Endothelial cell (in vitro differentiated cells): Measurements from ENCODE around the gene PCARE. TPM values are rescaled to one million over a fixed set of nuclear protein-coding genes. Genes with fewer than 3 reads are reported as not detected.

ENCODE experiments used
- DNase-seq: peaks from one replicate; pipeline ENCODE4 v3.0.0; 2021; ENCODE audit warnings: low spot score
- H3K27ac Mint-ChIP-seq: one replicate; pipeline ENCODE4 v1.8.0; 2021; ENCODE audit warnings: mixed read lengths, inconsistent platforms; ENCODE audit not compliant: unreplicated experiment
- H3K27me3 Mint-ChIP-seq: one replicate; pipeline ENCODE4 v1.8.0; 2021; ENCODE audit warnings: mild to moderate bottlenecking, moderate library complexity, mixed read lengths, inconsistent platforms; ENCODE audit not compliant: unreplicated experiment
- H3K36me3 Mint-ChIP-seq: one replicate; pipeline ENCODE4 v1.8.0; 2021; ENCODE audit warnings: mild to moderate bottlenecking, low read depth, mixed read lengths, inconsistent platforms; ENCODE audit not compliant: unreplicated experiment
- H3K4me1 Mint-ChIP-seq: one replicate; pipeline ENCODE4 v1.8.0; 2021; ENCODE audit warnings: mild to moderate bottlenecking, mixed read lengths, inconsistent platforms; ENCODE audit not compliant: unreplicated experiment
- H3K4me3 Mint-ChIP-seq: one replicate; pipeline ENCODE4 v1.8.0; 2021; ENCODE audit warnings: mild to moderate bottlenecking, mixed read lengths, inconsistent platforms; ENCODE audit not compliant: unreplicated experiment
- H3K9me3 Mint-ChIP-seq: one replicate; pipeline ENCODE4 v1.8.0; 2021; ENCODE audit warnings: mixed read lengths, inconsistent platforms; ENCODE audit not compliant: unreplicated experiment
- total RNA-seq: library from RNA; stranded (reverse); fragmentation: NEBNext Ultra II Directional; extraction: Animal tissue kit (Norgen Biotek cat#: 25700); gene quantifications from one replicate; pipeline ENCODE4 v1.2.1, GENCODE V29; 2021; ENCODE audit not compliant: unreplicated experiment
- TF ChIP-seq, protein P1 (sequence below): fragments of 200-600 bp; sonication (generic); IDR thresholded peaks from one replicate; pipeline ENCODE4 v1.5.0; 2021; ENCODE audit warnings: antibody characterized with exemption; ENCODE audit not compliant: unreplicated experiment

Gene PCARE
- total RNA-seq, 1 donor from 2014 or later: not detected

DNA sequence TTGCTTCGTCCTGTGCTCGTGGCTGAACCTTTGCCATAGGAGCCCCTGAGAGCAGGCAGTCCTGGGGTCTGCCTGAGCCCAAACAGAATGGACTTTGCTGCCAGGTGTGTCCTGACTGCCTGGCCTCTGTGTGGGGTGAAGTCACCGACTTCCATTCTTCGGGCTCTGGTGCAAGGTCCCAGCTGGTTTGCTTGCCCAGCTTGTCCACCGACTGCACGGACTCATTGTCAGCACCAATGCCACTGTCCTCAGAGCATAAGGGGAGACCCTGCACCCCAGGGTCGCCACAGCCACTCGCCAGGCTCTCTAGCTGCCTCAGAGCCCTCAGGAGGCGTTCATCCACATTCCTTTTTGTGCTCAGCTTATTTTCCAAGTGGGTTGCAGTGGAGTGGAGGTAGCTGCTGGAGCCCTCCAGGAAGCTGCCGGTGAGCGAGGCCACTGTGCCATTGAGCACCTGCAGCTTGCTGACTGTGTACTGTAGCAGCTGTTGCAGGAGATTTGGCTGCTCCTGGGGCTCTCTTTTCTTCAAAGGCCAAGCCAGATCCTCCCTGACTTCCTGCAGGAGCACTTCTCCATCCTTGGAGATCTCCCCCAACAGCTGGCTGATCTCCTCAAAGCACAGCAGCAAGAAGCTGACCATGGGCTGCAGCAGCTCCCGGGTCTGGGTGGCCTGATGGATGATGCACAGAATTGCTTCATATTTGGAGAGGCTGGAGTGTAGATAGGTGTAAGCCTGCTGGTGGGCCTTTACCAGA, 1.2 kb downstream of the PCARE start:
- Mint-ChIP-seq H3K4me1 (no peaks in the 10 kb centered on the region), H3K4me3 (no peak overlapping the region), H3K27ac (no peak overlapping the region), H3K9me3 (no peaks in the 10 kb centered on the region), H3K36me3 (no peaks in the 10 kb centered on the region), H3K27me3 (peaks cover 4% of the 10 kb centered on the region)
- TF ChIP-seq, protein P1, sequence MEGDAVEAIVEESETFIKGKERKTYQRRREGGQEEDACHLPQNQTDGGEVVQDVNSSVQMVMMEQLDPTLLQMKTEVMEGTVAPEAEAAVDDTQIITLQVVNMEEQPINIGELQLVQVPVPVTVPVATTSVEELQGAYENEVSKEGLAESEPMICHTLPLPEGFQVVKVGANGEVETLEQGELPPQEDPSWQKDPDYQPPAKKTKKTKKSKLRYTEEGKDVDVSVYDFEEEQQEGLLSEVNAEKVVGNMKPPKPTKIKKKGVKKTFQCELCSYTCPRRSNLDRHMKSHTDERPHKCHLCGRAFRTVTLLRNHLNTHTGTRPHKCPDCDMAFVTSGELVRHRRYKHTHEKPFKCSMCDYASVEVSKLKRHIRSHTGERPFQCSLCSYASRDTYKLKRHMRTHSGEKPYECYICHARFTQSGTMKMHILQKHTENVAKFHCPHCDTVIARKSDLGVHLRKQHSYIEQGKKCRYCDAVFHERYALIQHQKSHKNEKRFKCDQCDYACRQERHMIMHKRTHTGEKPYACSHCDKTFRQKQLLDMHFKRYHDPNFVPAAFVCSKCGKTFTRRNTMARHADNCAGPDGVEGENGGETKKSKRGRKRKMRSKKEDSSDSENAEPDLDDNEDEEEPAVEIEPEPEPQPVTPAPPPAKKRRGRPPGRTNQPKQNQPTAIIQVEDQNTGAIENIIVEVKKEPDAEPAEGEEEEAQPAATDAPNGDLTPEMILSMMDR: no peak
- DNase-seq: no peak

DNA sequence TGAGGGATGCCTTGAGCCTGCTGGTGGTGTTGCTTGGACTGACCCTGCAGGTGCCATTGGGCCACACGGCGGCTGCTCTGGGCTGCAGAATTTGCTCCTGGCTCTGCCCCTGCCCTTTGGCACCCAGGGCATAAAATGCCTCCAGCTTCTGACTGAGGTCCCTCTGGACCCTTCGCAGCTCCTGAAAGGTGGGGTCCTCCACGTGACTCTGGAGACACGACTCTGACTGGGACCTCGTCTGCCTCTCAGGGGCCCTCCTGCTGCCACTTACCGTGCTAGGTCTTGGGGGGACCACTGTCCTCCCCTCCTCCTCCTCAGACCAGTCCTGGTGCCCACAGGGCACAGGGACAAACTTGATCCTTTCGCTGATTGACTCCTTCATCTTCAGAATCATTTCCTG, 2.1 kb downstream of the PCARE start:
- H3K27ac Mint-ChIP-seq: no peak overlapping the region
- no peak for DNase-seq
- no peaks in the 10 kb centered on the region for H3K36me3 Mint-ChIP-seq
- peaks cover 4% of the 10 kb centered on the region for H3K27me3 Mint-ChIP-seq
- no peaks in the 10 kb centered on the region for H3K9me3 Mint-ChIP-seq
- no peaks in the 10 kb centered on the region for H3K4me1 Mint-ChIP-seq
- no peak overlapping the region for H3K4me3 Mint-ChIP-seq
- TF ChIP-seq, protein P1: no peak

DNA sequence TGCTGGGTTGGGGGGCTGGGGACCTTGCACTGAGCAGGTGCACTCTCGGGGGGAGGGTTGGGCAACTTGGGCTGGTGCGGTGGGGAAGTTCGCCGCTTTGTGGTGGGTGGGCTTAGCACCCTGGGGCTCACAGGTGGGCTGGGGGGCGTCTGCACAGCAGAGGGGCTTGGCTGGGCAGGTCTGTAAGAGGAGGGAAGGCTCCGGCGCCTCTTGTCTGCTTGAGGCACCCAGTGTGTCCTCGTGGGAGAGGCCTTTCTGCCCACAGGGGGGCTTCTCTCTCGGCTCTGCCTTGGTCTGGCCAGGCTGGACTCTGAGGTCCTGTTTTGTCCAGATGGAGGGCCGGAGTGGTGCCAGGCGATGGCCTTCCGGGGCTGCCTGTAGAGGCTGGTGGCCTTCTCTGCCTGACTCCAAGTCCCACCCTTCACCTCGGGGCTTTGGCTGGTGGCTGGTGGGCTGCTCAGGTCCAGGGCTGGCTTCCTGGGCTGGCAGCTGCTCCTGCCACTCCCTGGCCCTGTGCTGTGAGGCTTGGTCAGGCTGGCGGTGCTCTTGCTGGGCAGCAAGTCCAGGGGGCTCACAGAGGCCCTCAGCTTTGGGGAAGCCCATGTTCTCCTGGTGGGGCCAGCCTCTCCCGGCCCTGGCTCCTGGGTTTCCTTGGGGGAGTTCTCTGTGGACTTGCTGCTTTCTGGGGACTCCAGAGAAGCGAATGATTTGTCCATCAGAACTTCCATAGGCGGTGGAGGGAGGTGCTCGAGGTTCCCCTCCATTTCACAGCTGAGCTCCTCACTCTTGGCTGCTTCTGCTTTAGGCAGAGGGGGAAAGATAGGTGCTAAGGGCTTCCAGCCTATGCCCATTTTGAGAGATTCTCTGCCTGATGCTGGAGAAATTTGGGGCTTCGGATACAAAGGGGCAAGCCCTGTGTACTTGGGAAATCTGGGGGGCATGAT, 3.0 kb downstream of the PCARE start:
- TF ChIP-seq, protein P1: no peak
- no peak for DNase-seq
- Mint-ChIP-seq H3K27me3 (peaks cover 4% of the 10 kb centered on the region), H3K4me3 (no peak overlapping the region), H3K4me1 (no peaks in the 10 kb centered on the region), H3K36me3 (no peaks in the 10 kb centered on the region), H3K27ac (no peak overlapping the region), H3K9me3 (no peaks in the 10 kb centered on the region)

DNA sequence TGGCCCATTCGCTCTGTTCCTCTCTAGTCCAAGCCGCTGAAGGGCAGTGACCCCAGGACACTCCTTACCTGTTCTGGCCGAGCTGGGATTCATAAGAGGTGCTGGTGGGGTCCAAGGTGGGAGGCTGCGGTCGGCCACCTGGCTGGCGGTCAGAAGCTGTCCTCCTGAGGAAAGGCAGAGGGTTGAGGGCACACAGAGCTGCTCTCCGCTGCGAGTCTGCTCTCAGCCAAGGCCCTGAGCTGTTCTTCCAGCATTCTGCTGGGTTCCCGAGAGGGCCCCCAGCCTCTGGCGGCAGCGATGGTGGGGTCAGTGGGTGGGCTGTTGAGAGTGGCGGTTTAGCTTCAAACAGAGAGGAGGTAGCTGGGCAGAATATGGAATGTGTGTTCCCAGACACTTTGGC, 3.8 kb downstream of the PCARE start:
- Mint-ChIP-seq H3K4me3 (no peak overlapping the region), H3K27me3 (peaks cover 4% of the 10 kb centered on the region), H3K27ac (no peak overlapping the region), H3K36me3 (no peaks in the 10 kb centered on the region), H3K9me3 (no peaks in the 10 kb centered on the region), H3K4me1 (no peaks in the 10 kb centered on the region)
- TF ChIP-seq, protein P1: no peak
- no peak for DNase-seq
